Activated gamma-delta T cell treated with Interleukin-2 at 50 U/mL for 16 hours (primary cell): ENCODE results near the gene FARP1.

ENCODE experiments used
- DNase-seq: peaks from one replicate; pipeline ENCODE4 v3.0.0-alpha.2; 2020

FARP1 gene

DNA sequence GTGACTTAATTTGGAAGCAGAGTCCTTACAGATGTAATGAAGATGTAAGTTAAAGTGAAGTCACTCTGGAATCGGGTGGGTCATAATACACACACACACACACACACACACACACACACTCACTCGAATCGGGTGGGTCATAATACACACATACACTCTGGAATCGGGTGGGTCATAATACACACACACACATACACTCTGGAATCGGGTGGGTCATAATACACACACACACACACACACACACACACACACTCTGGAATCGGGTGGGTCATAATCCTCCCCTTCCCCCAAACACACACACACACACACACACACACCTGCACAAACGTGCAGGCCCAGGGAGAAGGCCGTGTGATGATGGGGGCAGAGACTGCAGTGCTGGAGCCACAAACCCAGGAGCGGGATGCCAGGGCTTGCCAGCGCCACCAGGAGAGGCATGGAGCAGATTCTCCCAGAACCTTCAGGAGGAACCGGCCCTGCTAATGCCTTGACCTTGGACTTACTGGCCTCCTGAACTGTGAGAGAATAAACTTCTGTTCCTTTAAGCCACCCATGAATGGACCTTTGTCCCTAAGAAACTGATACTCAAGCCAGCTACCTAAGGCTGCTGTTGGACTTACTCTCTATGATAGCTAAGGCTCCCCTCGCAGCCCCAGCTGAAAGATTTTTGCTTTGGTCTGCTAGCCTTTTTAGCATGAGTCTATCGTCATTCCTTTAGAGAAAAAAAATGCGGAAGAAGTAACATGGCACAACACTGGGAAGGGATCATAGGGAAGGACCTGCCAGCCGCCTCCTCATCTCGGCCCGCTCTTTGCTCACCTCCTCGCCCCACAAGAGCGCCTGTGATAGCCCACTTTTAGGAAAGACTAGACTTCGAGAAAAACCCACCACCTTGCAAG, 170.4 kb downstream of the FARP1 start:
- no peak for DNase-seq

- no peak for DNase-seq
Measured at GRCh38 chr13:98313922-98314292, 171.0 kb downstream of the FARP1 start.

DNA sequence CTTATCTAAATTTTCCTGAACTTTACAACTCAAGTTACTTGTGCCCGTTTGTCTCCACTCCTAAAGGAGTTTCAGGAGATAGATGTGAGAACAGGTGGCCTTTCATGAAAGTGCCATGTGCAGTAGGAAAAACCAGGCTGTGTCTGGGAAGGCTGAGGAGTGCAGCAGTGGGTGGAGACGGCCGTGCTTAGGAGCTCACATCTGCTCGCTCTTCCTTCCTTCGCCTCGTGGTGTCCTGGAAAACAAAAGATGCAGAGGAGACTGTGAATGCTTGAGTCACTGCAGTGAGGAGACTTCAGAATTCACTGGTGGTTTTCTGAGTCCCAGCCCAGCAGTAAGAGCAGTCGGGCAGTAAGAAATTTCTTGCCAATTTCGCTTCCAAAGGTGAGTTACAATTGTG, 172.6 kb downstream of the FARP1 start:
- DNase-seq: no peak

DNA sequence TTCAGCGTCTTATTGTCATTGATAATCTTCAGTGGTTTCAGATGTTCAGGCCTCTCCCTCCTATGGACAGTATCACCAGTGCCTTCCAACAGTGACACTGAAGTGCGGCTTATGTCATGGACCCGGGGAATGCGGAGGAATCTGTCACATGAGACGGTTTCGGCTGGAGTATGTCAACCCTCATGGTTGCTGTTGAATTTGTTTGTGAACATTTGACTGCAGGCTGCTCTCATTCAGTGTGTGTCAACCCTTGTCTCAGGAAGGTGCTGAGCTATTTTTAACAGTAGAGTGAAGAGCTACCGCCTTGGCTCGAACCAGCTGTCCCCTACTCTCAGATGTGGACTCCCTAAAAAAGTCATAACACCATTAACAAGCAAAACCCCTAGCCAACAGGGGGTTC, 173.0 kb downstream of the FARP1 start:
- DNase-seq: no peak

DNA sequence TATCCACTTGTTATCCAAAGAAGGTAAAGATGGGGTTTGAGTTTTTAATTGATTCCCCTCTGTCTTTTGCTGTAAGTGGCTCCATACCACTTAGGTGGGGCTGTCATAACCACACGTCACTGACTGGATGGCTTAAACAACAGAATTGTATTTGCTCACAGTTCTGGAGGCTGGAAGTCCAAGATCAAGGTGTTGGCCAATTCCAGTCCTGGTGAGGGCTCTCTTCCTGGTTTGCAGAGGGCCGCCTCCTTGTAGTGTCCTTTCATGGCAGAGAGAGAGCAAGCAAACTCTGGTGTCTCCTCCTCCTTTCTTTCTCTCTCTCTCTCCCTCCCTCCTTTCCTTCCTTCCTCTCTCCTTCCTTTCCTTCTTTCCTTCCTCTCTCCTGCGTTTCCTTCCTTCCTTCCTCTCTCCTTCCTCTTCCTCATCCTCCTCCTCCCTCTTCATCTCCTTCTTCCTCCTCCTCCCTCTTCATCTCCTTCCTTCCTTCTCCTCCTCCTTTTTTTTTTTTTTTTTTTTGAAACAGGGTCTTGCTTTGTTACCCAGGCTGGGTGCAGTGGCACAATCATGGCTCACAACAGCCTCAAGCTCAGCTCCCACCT, 174.8 kb downstream of the FARP1 start:
- no peak for DNase-seq

DNA sequence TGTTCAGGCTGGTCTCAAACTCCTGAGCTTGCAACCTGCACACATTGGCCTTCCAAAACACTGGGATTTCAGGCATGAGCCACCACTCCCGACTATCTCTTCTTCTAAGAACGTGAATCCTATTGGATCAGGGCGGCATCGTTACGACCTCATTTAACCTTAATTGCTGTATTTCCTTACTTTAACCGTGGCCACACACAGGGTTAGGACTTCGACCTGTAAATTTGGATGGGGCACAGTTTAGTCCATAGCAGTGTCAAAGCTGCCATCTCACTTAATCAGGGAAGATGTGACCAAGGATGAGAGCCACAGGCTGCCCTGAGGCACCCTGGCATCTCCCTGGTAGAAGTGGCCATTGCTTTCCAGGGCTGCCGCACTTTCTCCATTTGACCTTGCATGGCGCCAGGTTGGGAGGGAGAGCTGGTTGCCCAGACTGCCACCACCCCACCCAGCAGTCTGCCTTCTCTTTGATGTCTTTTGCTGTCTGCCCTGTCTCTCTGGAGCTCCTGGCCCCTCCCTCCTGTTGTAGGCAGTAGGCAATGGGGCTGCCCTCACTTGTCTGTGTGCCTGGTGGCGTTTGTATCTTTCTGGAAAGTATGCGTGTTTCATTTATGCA, 175.5 kb downstream of the FARP1 start:
- no peak for DNase-seq

DNA sequence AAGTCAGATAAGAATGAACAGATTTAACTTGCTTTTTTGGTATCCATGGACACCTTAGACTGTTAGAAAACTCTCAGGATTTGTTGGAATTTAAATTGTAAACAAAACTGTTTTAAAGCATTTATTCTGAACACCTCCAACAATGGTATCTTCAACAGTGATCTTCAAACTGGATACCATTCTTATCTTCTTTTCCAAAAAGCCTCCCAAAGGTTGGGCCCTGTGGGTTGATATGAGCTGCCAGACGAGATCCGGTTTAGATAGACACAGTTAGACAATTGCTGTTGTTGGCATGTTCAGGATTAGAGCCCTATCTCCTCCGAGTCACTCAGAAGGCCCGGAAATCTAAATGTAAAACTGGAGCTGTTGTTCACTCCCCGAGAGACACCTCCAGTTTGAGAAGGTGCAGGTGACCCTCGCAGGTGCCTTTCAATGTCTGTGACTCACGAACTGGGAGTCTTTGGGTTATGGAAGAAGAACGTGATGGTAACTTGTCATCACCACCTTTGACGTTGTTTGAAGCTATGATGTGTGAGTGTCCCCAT, 177.7 kb downstream of the FARP1 start:
- no peak for DNase-seq

DNA sequence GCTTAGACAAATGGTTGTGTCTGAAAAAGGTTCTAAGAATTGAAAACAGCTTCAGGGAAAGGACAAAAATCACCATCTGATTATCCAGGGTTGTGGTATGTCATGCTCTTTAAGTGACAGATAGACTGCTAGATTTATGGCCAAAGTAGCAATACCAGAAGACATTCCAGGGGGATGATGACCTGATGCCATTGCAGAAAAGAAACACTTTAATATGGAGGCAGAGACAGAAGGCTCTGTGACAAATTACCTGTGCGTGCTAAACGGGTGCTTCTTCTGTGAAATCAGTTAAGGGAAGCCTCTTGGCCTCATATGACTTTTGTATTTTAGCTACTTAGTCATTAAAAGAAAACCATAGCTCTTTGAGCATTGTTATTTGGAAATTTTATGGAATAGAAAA, 178.5 kb downstream of the FARP1 start:
- no peak for DNase-seq

DNA sequence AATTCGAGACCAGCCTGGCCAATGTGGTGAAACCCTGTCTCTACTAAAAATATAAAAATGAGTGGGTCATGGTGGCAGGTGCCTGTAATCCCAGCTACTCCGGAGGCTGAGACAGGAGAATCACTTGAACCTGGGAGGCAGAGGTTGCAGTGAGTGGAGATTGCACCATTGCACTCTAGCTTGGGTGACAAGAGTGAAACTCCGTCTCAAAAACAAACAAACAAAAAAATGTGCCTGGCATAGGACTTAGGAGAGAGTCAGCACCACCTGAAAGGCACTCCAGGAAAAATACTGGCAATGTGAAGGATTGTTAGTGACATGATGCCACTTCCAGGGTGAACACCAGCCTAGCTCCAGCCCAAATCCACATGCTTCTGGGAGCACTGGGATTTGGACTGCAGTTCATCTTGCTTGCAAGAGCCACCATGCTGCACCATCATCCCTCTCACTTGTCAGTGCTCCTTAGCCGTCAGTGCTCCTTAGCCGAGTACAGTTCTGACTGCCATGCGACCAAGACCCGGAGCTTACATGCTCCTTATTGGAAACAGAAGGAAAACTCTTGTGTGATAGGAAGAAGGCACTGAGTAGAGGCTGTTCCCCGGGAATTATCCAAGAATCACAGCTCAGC, 179.3 kb downstream of the FARP1 start:
- no peak for DNase-seq

DNA sequence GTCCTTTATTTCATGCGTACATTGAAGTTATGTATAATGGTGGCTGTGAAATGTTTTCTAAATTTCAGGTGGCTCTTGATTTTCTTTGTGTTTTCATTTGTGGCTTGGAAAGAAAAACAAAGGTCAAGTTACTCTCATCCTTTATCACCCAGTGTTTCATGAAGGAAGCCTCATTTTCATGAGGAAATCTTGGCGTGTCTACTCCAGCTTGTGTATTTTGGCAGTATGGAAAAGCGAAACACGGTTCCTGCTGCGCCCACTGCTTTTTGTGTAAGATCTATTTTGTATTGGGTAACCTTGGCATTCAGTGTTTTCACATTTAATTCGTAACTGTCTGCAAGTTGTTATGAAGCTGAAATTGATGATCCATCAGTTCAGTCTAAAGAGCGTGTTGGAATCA, 181.2 kb downstream of the FARP1 start:
- no peak for DNase-seq

GRCh38 chr13:98325724-98326123, 182.8 kb downstream of the FARP1 start:
- no peak for DNase-seq

GRCh38 chr13:98326291-98326690, 183.4 kb downstream of the FARP1 start:
- no peak for DNase-seq

DNA sequence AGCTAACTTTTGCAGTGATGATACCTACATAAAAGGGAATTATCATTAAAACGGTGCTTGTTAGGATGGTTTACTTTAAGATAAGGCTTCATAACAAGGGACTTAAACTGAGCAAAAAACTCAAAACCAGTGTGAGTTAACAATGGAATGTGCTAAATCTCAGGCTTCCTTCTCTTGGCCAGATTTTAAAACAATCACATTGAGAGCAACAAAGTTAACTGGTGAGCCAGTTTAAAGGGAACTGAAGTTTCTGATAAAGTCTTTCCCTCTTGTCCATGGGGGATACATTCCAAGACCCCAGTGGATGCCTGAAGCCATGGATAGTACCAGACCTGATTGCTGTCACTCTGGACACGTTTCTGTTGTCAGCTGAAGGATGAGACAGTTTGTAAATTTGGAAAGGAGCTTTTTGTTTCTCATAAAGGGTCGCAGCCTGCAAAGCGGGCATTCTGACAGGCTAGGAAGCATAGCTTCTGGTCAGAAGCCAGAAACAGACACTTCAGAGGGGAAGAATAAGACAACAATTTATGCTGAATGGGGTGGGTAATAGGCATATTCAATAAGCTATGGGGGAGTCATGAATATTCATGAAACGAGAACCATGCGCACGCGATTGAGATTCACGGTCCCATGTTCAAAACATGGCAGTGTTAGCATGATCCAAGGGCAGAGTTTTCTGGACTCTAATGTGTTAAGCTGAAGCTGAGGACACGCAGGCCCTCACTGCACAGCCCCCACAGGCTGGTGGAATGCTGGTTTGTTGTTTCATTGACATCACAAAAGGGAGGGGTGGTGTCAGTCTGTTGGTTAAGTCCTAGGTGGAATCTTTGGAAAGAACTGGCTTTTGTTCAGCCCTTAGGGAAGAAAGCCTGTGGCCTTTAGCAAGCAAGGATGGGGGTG, 184.7 kb downstream of the FARP1 start:
- DNase-seq: no peak

DNA sequence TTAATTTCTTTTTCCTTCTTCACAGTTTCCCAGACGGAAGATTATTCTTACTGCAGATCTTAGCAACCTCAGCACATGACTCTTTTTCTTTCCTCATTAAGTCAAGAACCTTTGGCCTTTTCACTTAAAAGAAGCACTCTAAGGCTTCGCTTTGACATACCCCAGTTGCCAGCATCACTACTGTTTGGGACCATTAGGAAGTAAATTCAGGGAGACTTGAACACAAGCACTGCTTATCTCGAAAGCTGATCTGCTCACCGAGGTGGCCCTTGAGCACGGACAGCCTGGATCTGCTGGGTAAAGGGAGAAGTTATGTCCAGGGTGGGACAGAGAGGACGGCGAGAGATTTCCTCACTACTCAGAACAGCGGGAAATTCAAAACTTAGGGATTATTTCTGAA, 185.6 kb downstream of the FARP1 start:
- no peak for DNase-seq

DNA sequence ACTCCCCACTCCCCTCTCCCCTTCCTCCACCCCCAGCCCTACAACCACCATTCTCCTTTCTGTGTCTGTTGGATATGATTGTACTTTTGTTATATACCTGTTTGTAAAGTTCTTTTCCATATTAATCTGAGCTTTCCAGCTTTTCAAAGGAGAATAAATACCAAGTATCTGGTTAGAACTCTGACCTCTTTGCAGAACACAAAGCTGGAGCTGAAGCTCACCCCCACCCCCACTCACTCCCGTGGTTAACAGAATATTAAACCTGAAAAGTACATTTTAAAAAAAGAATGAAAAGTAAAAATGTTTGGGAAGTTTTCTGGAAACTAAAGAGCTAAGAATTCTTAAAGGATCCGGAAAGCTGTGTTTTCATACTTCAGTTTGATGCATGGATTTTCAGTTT, 189.3 kb downstream of the FARP1 start:
- DNase-seq: no peak

- DNase-seq: no peak
Measured at GRCh38 chr13:98332691-98333090, 189.8 kb downstream of the FARP1 start.

- no peak for DNase-seq
Measured at GRCh38 chr13:98333486-98333885, 190.6 kb downstream of the FARP1 start.

- DNase-seq: no peak
Measured at GRCh38 chr13:98334620-98335205, 191.8 kb downstream of the FARP1 start.

DNA sequence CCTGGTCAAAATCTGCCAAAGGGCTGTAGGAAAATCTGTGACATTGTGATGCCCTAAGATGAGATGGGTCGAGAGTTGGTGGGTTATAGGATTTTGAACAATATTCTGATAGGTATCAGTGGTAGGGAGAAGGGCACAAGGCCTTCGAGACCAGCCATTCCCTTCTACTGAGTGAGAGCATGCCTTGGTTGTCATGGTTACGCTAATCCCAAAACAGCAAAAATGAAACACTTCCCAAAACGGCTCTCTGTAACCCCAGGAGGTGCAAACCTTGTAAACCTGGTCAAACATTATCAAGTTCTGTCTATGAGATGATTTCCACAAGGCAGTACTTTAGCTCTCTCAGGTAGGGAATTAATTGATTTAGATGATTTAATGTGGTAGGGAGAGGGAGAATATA, 192.8 kb downstream of the FARP1 start:
- DNase-seq: no peak

- no peak for DNase-seq
Measured at GRCh38 chr13:98338310-98338709, 195.4 kb downstream of the FARP1 start.

GRCh38 chr13:98339684-98340425, 197.0 kb downstream of the FARP1 start:
- DNase-seq: no peak
